Stimulated activated naive CD8-positive, alpha-beta T cell treated with anti-CD3 and anti-CD28 coated beads, Interleukin-15, Interleukin-2, amounts not matched to agents 100 ng/mL and 50 ng/mL, for 24 hours (primary cell): Measurements from ENCODE around the gene ARHGAP15.

Experiments
- H3K27ac Mint-ChIP-seq: one replicate; pipeline ENCODE4 v1.8.0; 2021; ENCODE audit warnings: mild to moderate bottlenecking, mixed read lengths
- H3K27me3 Mint-ChIP-seq: one replicate; pipeline ENCODE4 v1.8.0; 2021; ENCODE audit warnings: mixed read lengths
- H3K36me3 Mint-ChIP-seq: one replicate; pipeline ENCODE4 v1.8.0; 2021; ENCODE audit warnings: low read depth, mixed read lengths
- H3K4me1 Mint-ChIP-seq: one replicate; pipeline ENCODE4 v1.8.0; 2021; ENCODE audit warnings: low read depth, mixed read lengths
- H3K4me3 Mint-ChIP-seq: one replicate; pipeline ENCODE4 v1.8.0; 2021; ENCODE audit warnings: mild to moderate bottlenecking, mixed read lengths
- H3K9me3 Mint-ChIP-seq: one replicate; pipeline ENCODE4 v1.8.0; 2021; ENCODE audit warnings: mixed read lengths

The ARHGAP15 gene

DNA sequence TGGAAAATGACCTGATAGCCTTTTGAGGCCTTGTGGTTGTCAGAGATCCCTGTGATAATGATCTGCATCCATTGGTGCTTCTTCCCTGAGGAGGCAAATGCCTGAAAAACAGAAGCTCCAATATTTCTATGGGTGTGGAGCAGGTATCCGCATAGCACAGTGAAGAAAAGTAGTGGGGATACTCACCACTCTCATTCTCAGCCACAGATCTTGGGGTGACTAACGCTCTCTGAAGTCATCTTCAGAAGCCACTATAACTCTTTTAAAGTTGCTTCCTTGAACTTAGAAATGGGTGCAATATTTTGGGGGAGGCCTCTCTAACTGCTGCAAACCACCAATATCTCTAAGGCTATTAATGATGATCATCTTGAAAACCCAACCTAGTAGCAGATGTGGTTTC lies 46.2 kb downstream of the ARHGAP15 start:
- Mint-ChIP-seq H3K27me3 (no peaks in the 10 kb centered on the region), H3K9me3 (peaks cover 5% of the 10 kb centered on the region), H3K4me1 (peaks cover 49% of the 10 kb centered on the region), H3K4me3 (no peak overlapping the region), H3K36me3 (peaks cover 35% of the 10 kb centered on the region), H3K27ac (no peak overlapping the region)

DNA sequence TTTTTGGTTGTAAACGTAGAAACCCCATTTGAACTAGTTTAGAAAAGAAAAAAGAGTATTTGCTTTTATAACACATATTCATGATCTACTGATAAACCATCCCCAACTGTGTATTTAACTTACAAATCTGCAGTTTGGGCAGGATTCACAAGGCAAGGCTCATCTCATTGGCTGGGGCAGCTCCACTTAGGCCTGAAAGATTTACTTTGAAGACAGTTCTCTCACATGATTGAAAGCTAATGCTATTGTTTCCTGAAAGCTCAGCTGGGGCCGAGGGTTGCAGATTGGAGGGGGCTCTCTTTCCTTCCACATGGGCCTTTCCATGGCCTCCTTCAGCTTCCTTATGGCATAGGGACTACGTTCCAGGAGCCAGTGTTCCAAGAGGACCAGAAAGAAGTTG lies 47.4 kb downstream of the ARHGAP15 start:
- Mint-ChIP-seq H3K27ac (peak overlapping the region; percentile 83), H3K4me1 (peaks cover 45% of the 10 kb centered on the region), H3K36me3 (peaks cover 33% of the 10 kb centered on the region), H3K27me3 (no peaks in the 10 kb centered on the region), H3K9me3 (peaks cover 5% of the 10 kb centered on the region), H3K4me3 (peak overlapping the region; percentile 80)

DNA sequence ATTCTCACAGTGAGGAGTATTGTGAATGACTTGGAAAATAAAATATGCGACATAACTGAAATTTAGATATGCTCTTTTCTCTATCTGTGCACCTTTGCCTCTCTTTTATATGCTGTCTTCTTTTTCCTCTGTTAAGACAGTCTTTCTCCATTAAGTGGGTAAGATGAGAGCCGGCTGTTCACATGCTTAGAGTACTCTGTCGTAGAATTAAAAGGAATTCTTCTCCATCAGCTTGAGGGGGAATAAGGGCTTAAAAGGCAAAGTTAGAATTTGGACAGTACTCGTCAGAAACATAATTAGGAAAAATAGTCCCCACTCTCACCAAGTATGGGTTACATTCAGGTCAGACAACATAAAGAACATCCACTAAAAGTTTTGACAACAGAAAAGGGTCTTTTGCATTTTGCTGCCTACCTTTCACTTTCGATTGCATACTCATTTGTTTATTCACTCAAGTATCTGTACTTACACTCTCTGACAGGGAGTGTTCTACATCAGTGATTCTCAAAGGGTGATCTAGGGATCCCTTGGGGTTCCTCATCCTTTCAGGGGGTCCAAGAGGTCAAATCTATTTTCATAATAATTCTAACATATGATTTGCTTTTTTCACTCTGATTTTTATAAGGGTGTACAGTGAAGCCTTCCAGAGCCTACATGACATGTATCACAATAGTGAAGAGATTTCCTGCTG lies 48.0 kb downstream of the ARHGAP15 start:
- Mint-ChIP-seq H3K36me3 (peaks cover 33% of the 10 kb centered on the region), H3K27ac (peak overlapping the region; percentile 83), H3K9me3 (peaks cover 5% of the 10 kb centered on the region), H3K4me1 (peaks cover 51% of the 10 kb centered on the region), H3K4me3 (peak overlapping the region; percentile 80), H3K27me3 (no peaks in the 10 kb centered on the region)

DNA sequence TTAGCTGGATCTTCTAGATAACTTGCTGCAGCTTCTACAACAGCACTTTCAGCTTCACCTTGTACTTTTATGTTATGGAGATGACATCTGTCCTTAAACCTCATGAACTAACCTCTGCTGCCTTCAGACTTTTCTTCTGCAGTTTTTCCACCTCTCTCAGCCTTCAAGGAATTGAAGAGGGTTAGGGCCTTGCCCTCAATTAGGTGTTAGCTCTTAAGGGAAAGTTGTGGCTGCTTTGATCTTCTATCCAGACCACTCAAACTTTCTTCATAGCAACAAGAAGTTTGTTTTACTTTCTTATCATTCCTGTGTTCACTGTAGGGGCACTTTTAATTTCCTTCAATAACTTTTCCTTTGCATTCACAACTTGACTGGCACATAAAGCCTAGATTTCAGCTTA lies 52.3 kb downstream of the ARHGAP15 start:
- Mint-ChIP-seq H3K27me3 (no peaks in the 10 kb centered on the region), H3K27ac (no peak overlapping the region), H3K4me3 (no peak overlapping the region), H3K4me1 (peaks cover 50% of the 10 kb centered on the region), H3K36me3 (peaks cover 44% of the 10 kb centered on the region), H3K9me3 (peaks cover 5% of the 10 kb centered on the region)

DNA sequence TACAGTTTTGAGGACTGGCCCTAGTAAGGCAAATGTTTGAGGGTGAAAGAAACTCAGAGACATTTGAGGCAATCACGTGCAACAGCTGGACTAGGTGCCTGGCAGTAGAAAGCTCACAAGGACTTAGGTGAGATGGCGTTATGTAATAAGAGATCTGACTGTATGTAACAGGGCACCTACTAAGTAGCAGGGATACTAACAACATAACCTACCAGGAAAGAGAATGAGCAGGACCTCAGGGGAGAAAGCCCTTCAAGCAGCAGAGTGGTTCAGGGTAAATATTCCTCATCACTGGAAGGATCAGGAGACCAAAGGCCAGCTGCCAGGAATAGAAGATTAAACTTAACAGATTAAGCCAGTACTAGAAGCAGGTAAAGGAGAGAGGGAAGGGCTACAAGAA lies 53.4 kb downstream of the ARHGAP15 start:
- peaks cover 5% of the 10 kb centered on the region for H3K9me3 Mint-ChIP-seq
- no peak overlapping the region for H3K4me3 Mint-ChIP-seq
- H3K27me3 Mint-ChIP-seq: no peaks in the 10 kb centered on the region
- peaks cover 49% of the 10 kb centered on the region for H3K36me3 Mint-ChIP-seq
- H3K27ac Mint-ChIP-seq: peak overlapping the region; percentile 17
- H3K4me1 Mint-ChIP-seq: peaks cover 39% of the 10 kb centered on the region

DNA sequence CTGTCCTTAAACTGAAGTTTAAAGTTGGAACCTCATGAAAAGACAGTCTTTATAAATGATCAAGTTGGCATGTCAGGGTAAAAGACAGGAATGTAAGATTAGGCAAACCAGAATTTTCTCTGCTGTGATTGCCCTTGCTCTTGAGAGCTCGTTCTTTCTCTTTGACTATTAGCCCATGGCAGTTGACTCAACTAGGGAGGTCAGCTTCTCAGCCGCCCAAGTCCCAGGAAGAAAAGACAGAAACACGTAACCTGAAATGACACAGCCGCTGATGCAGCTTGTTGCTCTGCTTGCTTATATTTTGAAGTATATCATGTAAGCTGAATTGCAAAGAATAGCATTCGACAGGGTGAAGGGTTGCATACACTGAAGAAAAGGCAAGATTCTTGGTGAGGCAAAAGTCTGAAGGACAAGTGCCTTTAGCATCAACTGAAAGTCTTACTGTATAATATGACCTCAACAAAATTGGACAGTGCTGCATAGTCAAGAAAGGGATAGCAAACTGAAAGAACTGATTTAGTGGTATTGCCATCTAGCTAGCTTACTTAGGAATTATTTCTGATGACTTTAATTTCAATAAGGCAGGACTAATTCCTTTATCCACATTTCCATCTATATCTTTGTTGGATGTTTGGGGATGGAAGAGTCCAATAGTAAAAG lies 54.7 kb downstream of the ARHGAP15 start:
- peaks cover 5% of the 10 kb centered on the region for H3K9me3 Mint-ChIP-seq
- H3K4me1 Mint-ChIP-seq: peaks cover 35% of the 10 kb centered on the region
- no peak overlapping the region for H3K27ac Mint-ChIP-seq
- H3K36me3 Mint-ChIP-seq: peaks cover 46% of the 10 kb centered on the region
- no peak overlapping the region for H3K4me3 Mint-ChIP-seq
- H3K27me3 Mint-ChIP-seq: no peaks in the 10 kb centered on the region

DNA sequence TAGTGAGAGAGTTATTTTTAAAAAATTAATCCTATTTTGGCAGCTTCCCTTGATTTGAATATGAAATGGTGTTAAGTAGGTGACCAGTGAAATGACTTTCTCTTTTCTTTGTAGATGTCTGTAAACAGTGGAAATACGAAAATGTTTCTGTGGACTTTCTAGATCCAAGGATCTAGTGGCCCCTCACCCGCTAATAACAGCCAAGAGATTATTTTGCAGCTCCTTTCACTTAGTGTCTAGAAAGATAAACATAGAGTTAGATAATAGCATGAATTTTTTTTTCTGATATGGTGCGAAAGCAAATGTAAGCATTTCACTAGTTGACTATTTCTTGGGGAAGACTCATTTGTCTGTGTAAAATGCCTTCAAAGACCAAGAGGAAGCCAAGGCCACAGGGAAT lies 57.7 kb downstream of the ARHGAP15 start:
- Mint-ChIP-seq H3K4me1 (peaks cover 25% of the 10 kb centered on the region), H3K9me3 (no peaks in the 10 kb centered on the region), H3K27me3 (no peaks in the 10 kb centered on the region), H3K36me3 (peaks cover 50% of the 10 kb centered on the region), H3K4me3 (no peak overlapping the region), H3K27ac (no peak overlapping the region)

DNA sequence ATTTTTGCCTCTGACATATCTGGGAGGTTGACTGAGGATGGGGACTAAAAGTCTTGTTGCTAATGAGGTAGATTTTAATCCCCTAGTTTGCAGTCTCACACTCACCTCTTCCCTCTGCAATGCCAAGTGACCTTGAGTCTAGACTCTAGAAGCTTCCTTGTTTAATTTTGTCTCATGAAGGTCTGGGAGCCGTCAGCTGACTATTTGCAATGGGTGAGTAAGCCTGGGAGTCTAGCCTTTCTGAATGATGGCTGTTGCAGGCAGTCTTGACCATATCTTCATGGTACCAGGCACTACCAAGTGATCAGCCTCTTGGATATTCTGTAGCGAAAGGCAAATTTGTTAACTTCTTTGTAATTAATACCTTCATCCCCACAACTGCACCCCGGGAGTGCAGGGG lies 61.2 kb downstream of the ARHGAP15 start:
- no peak overlapping the region for H3K4me3 Mint-ChIP-seq
- peaks cover 20% of the 10 kb centered on the region for H3K4me1 Mint-ChIP-seq
- H3K9me3 Mint-ChIP-seq: no peaks in the 10 kb centered on the region
- no peaks in the 10 kb centered on the region for H3K27me3 Mint-ChIP-seq
- peaks cover 46% of the 10 kb centered on the region for H3K36me3 Mint-ChIP-seq
- no peak overlapping the region for H3K27ac Mint-ChIP-seq

DNA sequence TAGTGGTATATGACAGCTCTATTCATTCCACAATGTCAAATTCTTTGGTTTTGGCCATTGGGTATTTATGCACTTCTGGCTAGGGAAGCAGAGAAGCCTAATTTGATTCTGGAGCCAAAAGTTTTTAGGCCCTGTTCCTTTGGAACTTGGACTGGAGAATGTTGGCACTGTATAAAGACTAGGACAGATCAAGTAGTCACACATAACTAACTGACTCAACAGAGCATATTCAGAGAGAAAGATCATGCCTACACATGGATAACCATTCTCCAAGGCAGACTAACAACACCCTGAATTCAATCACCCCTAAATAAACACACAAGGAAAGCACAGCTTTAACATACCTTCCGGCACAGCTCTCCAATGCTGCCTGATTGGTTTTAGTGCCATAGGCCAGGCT lies 62.9 kb downstream of the ARHGAP15 start:
- H3K27ac Mint-ChIP-seq: no peak overlapping the region
- peaks cover 27% of the 10 kb centered on the region for H3K4me1 Mint-ChIP-seq

DNA sequence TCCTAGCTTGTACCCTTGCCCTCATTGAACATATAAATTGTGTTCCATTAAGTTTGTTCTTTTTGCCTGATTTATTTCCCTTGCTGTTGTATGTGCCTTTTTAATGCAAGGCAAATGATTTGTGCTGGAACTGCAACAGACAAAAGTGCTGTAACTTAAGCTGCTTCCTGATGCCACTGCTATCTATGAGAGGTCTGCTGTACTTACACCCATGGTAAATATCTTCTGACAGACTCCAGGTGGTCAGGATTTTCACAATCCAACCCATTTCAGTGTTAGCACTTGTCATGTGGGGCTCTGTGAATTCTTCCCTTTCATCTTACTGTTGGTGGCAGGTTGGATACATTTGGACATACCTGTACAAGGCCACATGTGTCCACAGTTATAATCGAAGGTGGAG lies 63.5 kb downstream of the ARHGAP15 start:
- Mint-ChIP-seq H3K36me3 (peaks cover 36% of the 10 kb centered on the region), H3K27me3 (no peaks in the 10 kb centered on the region), H3K9me3 (no peaks in the 10 kb centered on the region), H3K4me1 (peaks cover 27% of the 10 kb centered on the region), H3K27ac (no peak overlapping the region), H3K4me3 (no peak overlapping the region)

More for the DNA sequence above, 62.9 kb downstream of the ARHGAP15 start:
- Mint-ChIP-seq H3K9me3 (no peaks in the 10 kb centered on the region), H3K36me3 (peaks cover 40% of the 10 kb centered on the region), H3K4me3 (no peak overlapping the region), H3K27me3 (no peaks in the 10 kb centered on the region)

DNA sequence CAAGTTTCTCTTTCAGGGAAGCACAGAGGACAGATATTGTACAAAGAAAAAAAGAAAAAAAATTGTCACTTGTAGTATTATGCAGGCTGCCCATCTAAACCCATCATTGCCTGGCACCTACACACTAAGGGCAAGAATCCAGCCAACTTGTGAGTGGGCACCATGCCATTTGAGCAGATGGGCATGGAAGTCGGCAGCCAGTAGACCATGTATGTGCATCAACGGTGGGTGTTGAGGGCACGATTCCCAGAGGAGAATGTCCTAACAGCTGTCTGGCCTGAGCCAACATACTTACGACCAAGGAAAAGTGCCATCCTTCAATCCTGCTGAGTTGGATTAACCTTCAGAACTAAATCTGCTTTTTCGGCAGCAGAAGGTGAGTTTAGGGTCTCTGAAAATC lies 63.9 kb downstream of the ARHGAP15 start:
- Mint-ChIP-seq H3K4me3 (no peak overlapping the region), H3K36me3 (peaks cover 36% of the 10 kb centered on the region), H3K9me3 (no peaks in the 10 kb centered on the region), H3K4me1 (peaks cover 27% of the 10 kb centered on the region), H3K27me3 (no peaks in the 10 kb centered on the region), H3K27ac (no peak overlapping the region)

DNA sequence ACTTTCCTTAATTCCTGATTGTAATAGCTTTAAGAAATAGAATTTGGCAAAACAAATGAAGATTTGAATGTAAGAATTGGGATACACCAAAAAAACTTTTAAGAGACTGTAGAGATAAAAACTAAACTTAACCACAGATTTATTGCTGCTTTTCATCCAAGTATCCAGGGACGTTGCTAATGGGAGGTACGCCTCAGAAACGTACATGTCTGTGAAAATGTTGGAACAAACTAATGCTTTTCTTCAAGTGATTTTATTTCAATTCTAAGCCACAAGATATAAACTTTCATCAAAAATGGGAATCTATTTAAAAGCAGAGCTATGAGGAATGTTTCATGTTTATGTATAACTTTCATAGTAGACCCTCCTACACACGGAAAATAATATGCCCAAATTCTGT lies 66.3 kb downstream of the ARHGAP15 start:
- H3K9me3 Mint-ChIP-seq: no peaks in the 10 kb centered on the region
- H3K36me3 Mint-ChIP-seq: peaks cover 30% of the 10 kb centered on the region
- H3K27ac Mint-ChIP-seq: no peak overlapping the region
- no peaks in the 10 kb centered on the region for H3K27me3 Mint-ChIP-seq
- peaks cover 27% of the 10 kb centered on the region for H3K4me1 Mint-ChIP-seq
- H3K4me3 Mint-ChIP-seq: no peak overlapping the region

DNA sequence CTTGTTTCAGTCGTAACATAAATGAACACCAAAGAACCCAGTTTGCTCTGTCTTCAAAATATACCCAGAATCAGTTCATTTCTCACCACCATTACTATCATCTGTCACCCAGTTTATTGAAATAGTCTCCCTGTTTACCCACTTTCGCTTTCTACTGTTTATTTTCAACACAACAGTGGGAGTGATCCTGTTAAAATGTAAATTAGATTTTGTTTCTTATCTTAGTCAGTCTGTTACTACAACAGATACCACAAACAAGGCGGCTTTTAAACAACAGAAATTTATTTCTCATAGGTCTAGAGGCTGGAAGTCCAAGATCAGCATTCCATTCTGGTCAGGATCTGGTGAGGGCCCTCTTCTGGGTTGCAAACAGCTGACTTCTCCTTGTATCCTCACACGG lies 74.8 kb downstream of the ARHGAP15 start:
- Mint-ChIP-seq H3K36me3 (peaks cover 71% of the 10 kb centered on the region), H3K27me3 (no peaks in the 10 kb centered on the region), H3K27ac (peak overlapping the region; percentile 39), H3K4me3 (no peak overlapping the region), H3K4me1 (peaks cover 28% of the 10 kb centered on the region), H3K9me3 (no peaks in the 10 kb centered on the region)

DNA sequence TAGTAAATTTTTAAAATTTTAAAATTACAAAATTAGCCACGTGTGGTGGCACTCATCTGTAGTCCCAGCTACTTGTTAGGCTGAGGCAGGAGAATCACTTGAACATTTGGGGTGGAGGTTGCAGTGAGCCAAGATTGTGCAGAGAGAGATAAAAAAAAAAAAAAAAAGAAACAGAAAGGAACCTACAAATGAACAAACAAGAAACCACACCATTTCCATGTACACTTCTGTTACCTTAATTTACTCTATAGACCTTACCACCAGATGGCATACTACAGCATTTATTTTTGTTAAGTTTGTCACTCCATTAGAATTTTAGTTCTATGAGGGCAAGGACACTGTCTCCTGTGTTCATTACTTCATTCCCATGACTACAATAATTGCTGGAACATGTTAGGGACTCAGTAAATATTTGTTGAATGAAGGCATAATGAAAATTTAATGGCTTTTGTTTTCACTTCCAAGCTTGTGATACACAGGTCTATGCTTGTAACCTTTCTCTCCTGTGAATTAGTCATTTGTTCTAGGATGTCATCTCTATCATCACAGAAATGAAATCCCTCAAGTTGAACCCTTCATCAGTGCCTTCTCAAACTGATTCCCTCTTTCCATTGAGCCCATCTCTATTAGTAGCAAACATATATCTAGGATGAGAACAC lies 76.0 kb downstream of the ARHGAP15 start:
- Mint-ChIP-seq H3K27ac (peak overlapping the region; percentile 24), H3K4me1 (peaks cover 28% of the 10 kb centered on the region), H3K36me3 (peaks cover 75% of the 10 kb centered on the region), H3K9me3 (no peaks in the 10 kb centered on the region), H3K27me3 (no peaks in the 10 kb centered on the region), H3K4me3 (no peak overlapping the region)
